ENCODE results near the gene FMN2. TPM values are rescaled to one million over a fixed set of nuclear protein-coding genes. Genes with fewer than 3 reads are reported as not detected.

Gene FMN2
- total RNA-seq, 1 donor from 2014 or later = 13.2 TPM

DNA sequence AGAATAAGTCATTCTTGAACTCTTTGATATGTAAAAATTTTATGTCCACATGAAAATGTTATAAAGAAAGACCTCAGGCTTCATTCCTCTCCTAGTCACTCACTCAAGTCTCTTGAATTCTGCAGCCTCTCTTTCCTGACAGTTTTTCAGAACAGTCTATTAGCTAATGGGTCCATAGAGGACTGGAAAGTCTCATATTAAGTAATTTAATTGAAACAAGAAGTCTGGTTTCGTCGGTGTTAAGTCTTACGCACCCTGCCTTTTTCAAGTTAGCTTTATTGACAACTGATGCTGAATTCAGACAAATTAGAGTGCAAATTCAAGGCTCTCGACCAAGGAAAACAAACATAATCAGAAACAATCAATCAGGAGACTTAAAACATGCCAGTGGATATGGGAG is 414.5 kb downstream of the FMN2 start:
- Mint-ChIP-seq H3K4me3 (no peak overlapping the region), H3K36me3 (ENCODE audit: low read depth) (no peaks in the 10 kb centered on the region), H3K9me3 (peaks cover 2% of the 10 kb centered on the region), H3K27ac (ENCODE audit: unreplicated experiment) (no peak overlapping the region), H3K4me1 (no peaks in the 10 kb centered on the region), H3K27me3 (ENCODE audit: low read depth) (no peaks in the 10 kb centered on the region)
- TF ChIP-seq, protein P1, sequence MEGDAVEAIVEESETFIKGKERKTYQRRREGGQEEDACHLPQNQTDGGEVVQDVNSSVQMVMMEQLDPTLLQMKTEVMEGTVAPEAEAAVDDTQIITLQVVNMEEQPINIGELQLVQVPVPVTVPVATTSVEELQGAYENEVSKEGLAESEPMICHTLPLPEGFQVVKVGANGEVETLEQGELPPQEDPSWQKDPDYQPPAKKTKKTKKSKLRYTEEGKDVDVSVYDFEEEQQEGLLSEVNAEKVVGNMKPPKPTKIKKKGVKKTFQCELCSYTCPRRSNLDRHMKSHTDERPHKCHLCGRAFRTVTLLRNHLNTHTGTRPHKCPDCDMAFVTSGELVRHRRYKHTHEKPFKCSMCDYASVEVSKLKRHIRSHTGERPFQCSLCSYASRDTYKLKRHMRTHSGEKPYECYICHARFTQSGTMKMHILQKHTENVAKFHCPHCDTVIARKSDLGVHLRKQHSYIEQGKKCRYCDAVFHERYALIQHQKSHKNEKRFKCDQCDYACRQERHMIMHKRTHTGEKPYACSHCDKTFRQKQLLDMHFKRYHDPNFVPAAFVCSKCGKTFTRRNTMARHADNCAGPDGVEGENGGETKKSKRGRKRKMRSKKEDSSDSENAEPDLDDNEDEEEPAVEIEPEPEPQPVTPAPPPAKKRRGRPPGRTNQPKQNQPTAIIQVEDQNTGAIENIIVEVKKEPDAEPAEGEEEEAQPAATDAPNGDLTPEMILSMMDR (conservative IDR thresholded peaks at IDR 0.05) = no peak
- no peak for DNase-seq (ENCODE audit: low read depth, low spot score)

DNA sequence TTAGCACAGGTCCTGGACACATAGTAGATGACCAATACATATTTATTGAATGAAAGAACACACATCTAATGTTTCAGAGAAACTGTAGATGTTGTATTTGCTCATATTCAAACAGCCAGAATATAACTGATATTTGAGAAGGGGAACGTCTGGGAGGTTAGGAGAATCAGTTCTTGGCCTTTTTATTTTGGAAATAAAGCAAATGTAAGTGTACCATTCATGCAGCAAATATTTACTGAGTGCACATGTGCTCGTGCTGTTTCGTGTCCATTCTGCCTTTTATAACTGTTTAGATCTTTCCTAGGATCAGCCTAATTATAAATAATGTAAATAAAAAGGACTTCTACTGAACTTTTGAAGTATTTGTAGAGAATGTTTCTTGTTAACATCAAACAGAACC is 416.5 kb downstream of the FMN2 start:
- Mint-ChIP-seq H3K36me3 (ENCODE audit: low read depth) (no peaks in the 10 kb centered on the region), H3K4me1 (no peaks in the 10 kb centered on the region), H3K4me3 (no peak overlapping the region), H3K27ac (ENCODE audit: unreplicated experiment) (no peak overlapping the region), H3K9me3 (peaks cover 2% of the 10 kb centered on the region), H3K27me3 (ENCODE audit: low read depth) (no peaks in the 10 kb centered on the region)
- DNase-seq (ENCODE audit: low read depth, low spot score) = no peak
- TF ChIP-seq, protein P1 (conservative IDR thresholded peaks at IDR 0.05) = no peak

DNA sequence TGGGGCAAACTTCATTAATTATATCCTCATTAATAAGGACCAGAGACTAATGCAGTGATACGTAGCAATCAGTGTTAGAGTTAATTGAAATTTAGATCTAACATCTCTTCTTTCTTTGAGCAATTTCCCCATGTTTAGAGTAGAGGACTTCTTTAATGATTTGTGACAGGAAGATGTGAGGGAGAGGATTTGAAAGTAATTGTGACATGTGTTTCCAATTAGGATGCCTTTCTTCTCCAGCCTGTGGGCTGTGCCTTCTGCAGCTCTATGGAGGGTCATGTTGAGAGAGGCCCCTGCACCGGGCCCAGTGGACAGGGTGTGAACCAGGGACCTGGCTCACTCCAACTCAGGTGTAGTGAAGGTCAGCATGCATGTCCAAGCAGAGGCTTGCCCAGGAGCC is 417.3 kb downstream of the FMN2 start:
- Mint-ChIP-seq H3K27ac (ENCODE audit: unreplicated experiment) (no peak overlapping the region), H3K9me3 (peaks cover 2% of the 10 kb centered on the region), H3K36me3 (ENCODE audit: low read depth) (no peaks in the 10 kb centered on the region), H3K4me3 (no peak overlapping the region), H3K27me3 (ENCODE audit: low read depth) (no peaks in the 10 kb centered on the region), H3K4me1 (no peaks in the 10 kb centered on the region)
- DNase-seq (ENCODE audit: low read depth, low spot score) = no peak
- TF ChIP-seq, protein P1 (conservative IDR thresholded peaks at IDR 0.05) = no peak

DNA sequence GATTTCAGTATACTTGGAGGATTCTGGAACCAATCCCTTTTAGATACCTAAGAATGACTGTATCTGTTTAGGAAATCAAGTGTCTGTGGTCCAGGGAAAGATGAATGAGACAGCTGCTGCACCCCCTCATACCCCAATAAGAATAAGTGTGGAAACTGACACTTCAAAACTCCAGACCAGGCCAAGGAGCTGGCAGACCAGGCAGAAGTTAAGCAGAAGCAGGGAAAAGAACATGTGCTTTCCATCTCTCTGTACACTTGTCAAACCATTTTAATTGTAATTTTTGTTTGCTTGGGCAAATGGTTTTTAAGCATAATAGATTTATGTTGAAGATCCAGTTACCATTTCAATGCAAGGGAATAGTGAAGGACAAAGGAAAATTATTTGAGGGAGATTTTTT is 420.1 kb downstream of the FMN2 start:
- no peaks in the 10 kb centered on the region for H3K4me1 Mint-ChIP-seq
- H3K9me3 Mint-ChIP-seq = no peaks in the 10 kb centered on the region
- H3K4me3 Mint-ChIP-seq = no peak overlapping the region
- H3K27ac Mint-ChIP-seq (ENCODE audit: unreplicated experiment) = no peak overlapping the region
- TF ChIP-seq, protein P1 (conservative IDR thresholded peaks at IDR 0.05) = no peak
- H3K27me3 Mint-ChIP-seq (ENCODE audit: low read depth) = no peaks in the 10 kb centered on the region
- no peak for DNase-seq (ENCODE audit: low read depth, low spot score)
- no peaks in the 10 kb centered on the region for H3K36me3 Mint-ChIP-seq (ENCODE audit: low read depth)

DNA sequence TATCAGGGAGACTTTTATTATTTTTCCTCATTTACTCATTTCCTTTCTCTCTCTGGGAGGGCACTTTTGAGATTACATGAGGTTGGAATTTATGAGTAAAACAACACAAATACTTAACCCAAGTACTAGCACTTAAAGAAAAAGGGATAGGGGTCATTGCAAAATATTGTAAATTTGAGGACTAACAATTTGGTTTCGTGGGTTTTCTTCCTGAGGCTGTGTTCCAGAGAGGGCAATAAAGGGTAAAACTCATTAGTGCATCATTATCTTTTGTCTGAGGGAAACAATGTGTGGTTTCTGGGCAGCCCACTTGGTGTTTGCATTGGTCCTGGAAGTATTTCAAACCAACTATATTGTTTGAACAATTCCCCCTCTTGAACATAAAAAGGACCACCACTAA is 423.8 kb downstream of the FMN2 start:
- TF ChIP-seq, protein P1 (conservative IDR thresholded peaks at IDR 0.05) = no peak
- Mint-ChIP-seq H3K4me3 (no peak overlapping the region), H3K36me3 (ENCODE audit: low read depth) (no peaks in the 10 kb centered on the region), H3K27me3 (ENCODE audit: low read depth) (no peaks in the 10 kb centered on the region), H3K27ac (ENCODE audit: unreplicated experiment) (no peak overlapping the region), H3K9me3 (no peaks in the 10 kb centered on the region), H3K4me1 (no peaks in the 10 kb centered on the region)
- DNase-seq (ENCODE audit: low read depth, low spot score) = no peak

DNA sequence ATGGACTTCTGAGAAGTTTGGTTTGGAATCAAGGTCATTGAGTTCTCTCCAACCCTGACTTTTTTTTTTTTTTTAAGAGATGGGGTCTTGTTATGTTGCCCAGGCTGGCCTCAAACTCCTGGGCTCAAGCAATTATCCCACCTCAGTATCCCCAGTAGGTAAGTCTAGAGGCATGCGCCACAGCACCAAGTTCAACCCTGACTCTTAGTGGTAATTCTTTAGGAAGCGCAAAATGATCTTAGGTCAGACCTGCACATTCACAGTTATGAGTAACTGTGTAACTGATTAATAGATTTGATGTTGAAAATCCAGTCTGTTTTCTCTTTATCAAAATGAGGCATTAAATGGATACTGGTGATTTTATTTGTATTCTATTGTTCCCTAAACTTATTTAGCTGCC is 424.4 kb downstream of the FMN2 start:
- H3K4me1 Mint-ChIP-seq = no peaks in the 10 kb centered on the region
- no peak for DNase-seq (ENCODE audit: low read depth, low spot score)
- TF ChIP-seq, protein P1 (conservative IDR thresholded peaks at IDR 0.05) = no peak
- no peaks in the 10 kb centered on the region for H3K36me3 Mint-ChIP-seq (ENCODE audit: low read depth)
- H3K4me3 Mint-ChIP-seq = no peak overlapping the region
- no peak overlapping the region for H3K27ac Mint-ChIP-seq (ENCODE audit: unreplicated experiment)
- H3K27me3 Mint-ChIP-seq (ENCODE audit: low read depth) = no peaks in the 10 kb centered on the region
- H3K9me3 Mint-ChIP-seq = no peaks in the 10 kb centered on the region
